B cell (primary cell): ENCODE data around the gene PDCD11.

Source experiments
- EZH2 ChIP-seq: IDR thresholded peaks from 2 replicates; pipeline ENCODE4 v1.6.1; 2012; ENCODE audit warnings: borderline replicate concordance, low read depth, mild to moderate bottlenecking, moderate library complexity, low read length; ENCODE audit not compliant: insufficient read depth, poor library complexity, severe bottlenecking
- TF ChIP-seq, protein P1 (sequence below): fragments of 200-600 bp; IDR thresholded peaks from one replicate; pipeline ENCODE4 v1.8.0; 2022; ENCODE audit warnings: antibody characterized with exemption, mild to moderate bottlenecking

DNA sequence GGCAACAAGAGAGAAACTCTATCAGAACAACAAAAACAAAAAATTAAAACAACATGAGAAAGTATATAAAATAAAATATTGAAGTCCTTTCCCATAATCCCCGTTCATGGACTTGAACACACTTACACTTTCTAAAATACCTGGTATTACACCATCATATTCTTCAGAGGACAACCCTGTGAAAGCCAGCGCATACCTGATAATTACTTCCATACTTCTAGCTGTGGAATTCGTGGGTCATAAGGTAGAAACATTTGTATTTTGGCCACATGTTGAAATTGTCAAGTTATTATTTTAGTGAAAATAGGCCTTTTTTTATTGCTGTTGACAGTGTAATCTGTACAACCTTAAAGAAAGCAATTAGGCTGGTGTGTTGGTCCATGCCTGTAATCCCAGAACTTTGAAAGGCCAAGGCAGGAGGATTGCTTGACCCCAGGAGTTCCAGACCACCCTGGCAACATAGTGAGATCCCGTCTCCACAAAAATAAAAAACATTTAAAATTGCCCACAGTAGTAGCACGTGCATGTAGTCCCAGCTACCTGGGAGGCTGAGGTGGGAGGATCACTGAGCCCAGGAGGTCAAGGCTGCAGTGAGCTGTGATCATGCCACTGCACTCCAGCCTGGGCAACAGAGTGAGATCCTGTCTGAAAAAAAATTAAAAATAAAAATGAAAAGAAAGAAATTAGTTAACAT lies 40.4 kb upstream of the PDCD11 start:
- TF ChIP-seq, protein P1, sequence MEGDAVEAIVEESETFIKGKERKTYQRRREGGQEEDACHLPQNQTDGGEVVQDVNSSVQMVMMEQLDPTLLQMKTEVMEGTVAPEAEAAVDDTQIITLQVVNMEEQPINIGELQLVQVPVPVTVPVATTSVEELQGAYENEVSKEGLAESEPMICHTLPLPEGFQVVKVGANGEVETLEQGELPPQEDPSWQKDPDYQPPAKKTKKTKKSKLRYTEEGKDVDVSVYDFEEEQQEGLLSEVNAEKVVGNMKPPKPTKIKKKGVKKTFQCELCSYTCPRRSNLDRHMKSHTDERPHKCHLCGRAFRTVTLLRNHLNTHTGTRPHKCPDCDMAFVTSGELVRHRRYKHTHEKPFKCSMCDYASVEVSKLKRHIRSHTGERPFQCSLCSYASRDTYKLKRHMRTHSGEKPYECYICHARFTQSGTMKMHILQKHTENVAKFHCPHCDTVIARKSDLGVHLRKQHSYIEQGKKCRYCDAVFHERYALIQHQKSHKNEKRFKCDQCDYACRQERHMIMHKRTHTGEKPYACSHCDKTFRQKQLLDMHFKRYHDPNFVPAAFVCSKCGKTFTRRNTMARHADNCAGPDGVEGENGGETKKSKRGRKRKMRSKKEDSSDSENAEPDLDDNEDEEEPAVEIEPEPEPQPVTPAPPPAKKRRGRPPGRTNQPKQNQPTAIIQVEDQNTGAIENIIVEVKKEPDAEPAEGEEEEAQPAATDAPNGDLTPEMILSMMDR: no peak
- no peak for TF ChIP-seq EZH2
